B cell (primary cell): ENCODE data around the gene TBX3. TPM values are rescaled to one million over a fixed set of nuclear protein-coding genes. Genes with fewer than 3 reads are reported as not detected.

Experiments used
- ATAC-seq: fragments of 200-7000 bp; cut with Tn5 transposase; one replicate; pipeline ENCODE4 v1.10.0; 2021; ENCODE audit warnings: low read depth, mild to moderate bottlenecking, moderate number of reproducible peaks, moderate library complexity
- CTCF ChIA-PET: fragments of 350-600 bp; sonication (Branson Sonifier 250); formaldehyde crosslinking; loops from one replicate; lab custom pipeline; 2021; ENCODE audit warnings: antibody characterized with exemption, inconsistent platforms; lab: Charles Lee
- POLR2A ChIA-PET: fragments of 350-600 bp; sonication (Branson Sonifier 250); formaldehyde crosslinking; loops from one replicate; lab custom pipeline; 2021; ENCODE audit warnings: antibody characterized with exemption; lab: Charles Lee
- DNase-seq: peaks from one replicate; pipeline ENCODE4 v3.0.0; 2013
- H2AFZ ChIP-seq: 2 replicates; pipeline ENCODE4 v1.6.1; 2012; ENCODE audit warnings: mild to moderate bottlenecking, low read depth, low read length; ENCODE audit not compliant: insufficient read depth, poor library complexity, severe bottlenecking
- H3K27ac ChIP-seq, 2 donors: 1 replicate in 1 of 2; 2 replicates in 1 of 2; pipeline ENCODE4 v1.5.1; 2012 to 2013; ENCODE audit warnings: low read length in 2 of 2, mild to moderate bottlenecking in 2 of 2, moderate library complexity in 1 of 2
- H3K27me3 ChIP-seq, 4 experiments: fragments of 200-600 bp in 1 of 4; sonication (generic) in 1 of 4; replicated peaks in 1 of 4; 1 replicate in 2 of 4; 2 replicates in 2 of 4; pipeline versions ENCODE4 v1.6.1 to v1.7.0; 2013 to 2016; ENCODE audit warnings: low read length in 3 of 4, mild to moderate bottlenecking in 2 of 4, mixed read lengths in 1 of 4, moderate library complexity in 1 of 4; ENCODE audit not compliant: insufficient read depth in 4 of 4, control insufficient read depth in 3 of 4; ENCODE audit errors: control extremely low read depth in 1 of 4
- H3K36me3 ChIP-seq, 2 experiments: replicated peaks in 1 of 2; 1 replicate in 1 of 2; 2 replicates in 1 of 2; pipeline versions ENCODE4 v1.6.1 to v1.7.1; 2013; ENCODE audit warnings: low read length in 1 of 2; ENCODE audit not compliant: insufficient read depth in 2 of 2, control insufficient read depth in 1 of 2; ENCODE audit errors: control extremely low read depth in 1 of 2, extremely low read depth in 1 of 2
- H3K4me1 ChIP-seq, 2 donors: fragments of 200-600 bp in 1 of 2; sonication (generic) in 1 of 2; 1 replicate in 1 of 2; 2 replicates in 1 of 2; pipeline versions ENCODE4 v1.5.1 to v1.6.1; 2013 to 2017; ENCODE audit warnings: low read length in 2 of 2; ENCODE audit not compliant: control insufficient read depth in 2 of 2, insufficient read depth in 2 of 2
- H3K4me2 ChIP-seq: replicated peaks from 2 replicates; pipeline ENCODE3; 2012; ENCODE audit warnings: mild to moderate bottlenecking, low read depth, low read length; ENCODE audit not compliant: poor library complexity, severe bottlenecking
- H3K4me3 ChIP-seq, 5 experiments: fragments of 200-600 bp in 1 of 5; sonication (generic) in 1 of 5; 1 replicate in 3 of 5; 2 replicates in 2 of 5; pipeline versions ENCODE4 v1.5.1 to v1.7.0; 2011 to 2016; ENCODE audit warnings: low read length in 4 of 5, mild to moderate bottlenecking in 4 of 5, low read depth in 2 of 5, control low read depth in 1 of 5, moderate library complexity in 1 of 5; ENCODE audit not compliant: insufficient read depth in 1 of 5; ENCODE audit errors: control extremely low read depth in 1 of 5, extremely low read depth in 1 of 5
- H3K79me2 ChIP-seq: fragments of 200-600 bp; sonication (generic); one replicate; pipeline ENCODE4 v1.6.0; 2016; ENCODE audit warnings: low read length; ENCODE audit not compliant: control insufficient read depth, insufficient read depth
- H3K9ac ChIP-seq: fragments of 200-600 bp; sonication (generic); 2 replicates; pipeline ENCODE4 v1.6.1; 2017; ENCODE audit warnings: mild to moderate bottlenecking, low read length, moderate library complexity
- H3K9me3 ChIP-seq, 3 donors: one replicate each; pipeline versions ENCODE4 v1.6.1 to v1.7.1; 2013; ENCODE audit warnings: low read length in 2 of 3; ENCODE audit not compliant: control insufficient read depth in 2 of 3, insufficient read depth in 1 of 3; ENCODE audit errors: control extremely low read depth in 1 of 3
- H4K20me1 ChIP-seq: 2 replicates; pipeline ENCODE4 v1.6.0; 2012; ENCODE audit warnings: mild to moderate bottlenecking, low read length; ENCODE audit not compliant: insufficient read depth, control insufficient read depth, poor library complexity, severe bottlenecking
- H3K27ac Mint-ChIP-seq: one replicate; pipeline ENCODE4 v1.8.0; 2021; ENCODE audit warnings: mixed read lengths
- H3K27me3 Mint-ChIP-seq: one replicate; pipeline ENCODE4 v1.8.0; 2021; ENCODE audit warnings: mixed read lengths
- H3K4me1 Mint-ChIP-seq: one replicate; pipeline ENCODE4 v1.8.0; 2021; ENCODE audit warnings: mixed read lengths
- H3K4me3 Mint-ChIP-seq: one replicate; pipeline ENCODE4 v1.8.0; 2021; ENCODE audit warnings: mixed read lengths
- H3K9me3 Mint-ChIP-seq: one replicate; pipeline ENCODE4 v1.8.0; 2022; ENCODE audit warnings: mixed read lengths; ENCODE audit not compliant: insufficient read depth
- CTCF ChIP-seq: fragments of 200-600 bp; IDR thresholded peaks from one replicate; pipeline ENCODE4 v1.8.0; 2022; ENCODE audit warnings: antibody characterized with exemption, mild to moderate bottlenecking
- EZH2 ChIP-seq: IDR thresholded peaks from 2 replicates; pipeline ENCODE4 v1.6.1; 2012; ENCODE audit warnings: borderline replicate concordance, low read depth, mild to moderate bottlenecking, moderate library complexity, low read length; ENCODE audit not compliant: insufficient read depth, poor library complexity, severe bottlenecking
- WGBS: methylation state at CpG from one replicate; pipeline ENCODE4 v1.1.5; 2013; ENCODE audit warnings: missing lambda C conversion rate; ENCODE audit not compliant: insufficient coverage; 5-methylcytosine and 5-hydroxymethylcytosine counted together
- intact Hi-C: fragments of 100-400 bp; cut with micrococcal nuclease; formaldehyde crosslinking; loops from one replicate; pipeline ENCODE4 v1.10.0; 2022
- polyA plus RNA-seq: library from polyadenylated mRNA; depleted of rRNA; stranded (reverse); fragments of >200 nt; gene quantifications from 2 replicates; pipeline ENCODE4 v1.2.3, GENCODE V29; 2012
- total RNA-seq, 2 donors: library from RNA; stranded (reverse); fragments of 120-200 nt in 1 of 2; gene quantifications; 1 replicate in 1 of 2; 2 replicates in 1 of 2; pipeline versions ENCODE4 v1.2.3 to v1.2.4, GENCODE V29; 2013 to 2022

Gene TBX3
- total and polyA plus RNA-seq, 2 donors (not counting 1 experiment from before 2014, with no cell fraction given): not detected

- no peak for ATAC-seq
- H3K4me3 Mint-ChIP-seq: no peak overlapping the region
- no peak overlapping the region for H3K27ac Mint-ChIP-seq
- DNase-seq: no peak
- Histone ChIP-seq H3K4me3 (no peak overlapping the region), H3K79me2 (no peaks in the 10 kb centered on the region), H3K27me3 (peaks cover 0 to 67% (median 29%) of the 10 kb centered on the region in 4 experiments), H2AFZ (no peak overlapping the region), H3K4me1 (no peaks in the 10 kb centered on the region), H3K9me3 (peaks cover 0 to 26% (median 2%) of the 10 kb centered on the region in 3 donors), H3K9ac (no peak overlapping the region), H3K27ac (no peak overlapping the region), H3K36me3 (no peaks in the 10 kb centered on the region), H3K4me2 (no peak overlapping the region), H4K20me1 (no peaks in the 10 kb centered on the region)
- 20% methylated on average over 1 of the region's 3 CpGs for WGBS
- intact Hi-C loops: no loop called here
- CTCF ChIA-PET: interaction anchor here (0.9 kb wide), 1 partner anchor 1979 kb away, joined by 3 read pairs; no protein-coding TSS in a partner anchor
- TF ChIP-seq EZH2: no peak
- POLR2A ChIA-PET: no interaction called here
- H3K9me3 Mint-ChIP-seq: no peaks in the 10 kb centered on the region
- no peaks in the 10 kb centered on the region for H3K4me1 Mint-ChIP-seq
- peaks cover 72% of the 10 kb centered on the region for H3K27me3 Mint-ChIP-seq
These were observed 13.5 kb downstream of the TBX3 start for GRCh38 chr12:114670291-114670980.

GRCh38 chr12:114669401-114670290 lies 14.3 kb downstream of the TBX3 start:
- no peak for ATAC-seq
- ChIA-PET CTCF (no interaction called here), POLR2A (no interaction called here)
- no peak overlapping the region for H2AFZ ChIP-seq
- no peak overlapping the region for H3K4me2 ChIP-seq
- Mint-ChIP-seq H3K4me1 (no peaks in the 10 kb centered on the region), H3K27me3 (peaks cover 65% of the 10 kb centered on the region), H3K4me3 (no peak overlapping the region), H3K9me3 (no peaks in the 10 kb centered on the region), H3K27ac (no peak overlapping the region)
- peaks cover 0 to 68% (median 28%) of the 10 kb centered on the region in 4 experiments for H3K27me3 ChIP-seq
- intact Hi-C loops: no loop called here
- no peak overlapping the region for H3K27ac ChIP-seq
- no peaks in the 10 kb centered on the region for H3K4me1 ChIP-seq
- no peak for DNase-seq
- no peaks in the 10 kb centered on the region for H4K20me1 ChIP-seq
- H3K9ac ChIP-seq: no peak overlapping the region
- H3K36me3 ChIP-seq: no peaks in the 10 kb centered on the region
- H3K9me3 ChIP-seq: peaks cover 0 to 27% (median 2%) of the 10 kb centered on the region in 3 donors
- no peaks in the 10 kb centered on the region for H3K79me2 ChIP-seq
- H3K4me3 ChIP-seq: no peak overlapping the region
- TF ChIP-seq EZH2: no peak
- TF ChIP-seq CTCF: no peak
- 11% methylated on average over 23 of the region's 33 CpGs for WGBS
